Fibroblast of skin of left quadriceps (primary cell): ENCODE data around the gene TRIM41.
"Not testable (repeated sequence)": the region's sequence is repeated elsewhere in the genome, so short reads cannot be mapped to it uniquely, and the experiment has no call there.

Experiments
- DNase-seq, 2 experiments: peaks; one replicate each; pipeline ENCODE4 v3.0.0-alpha.2; 2013; ENCODE audit warnings: low read depth in 2 of 2

TRIM41 gene

GRCh38 chr5:181248277-181248676 lies 25.2 kb downstream of the TRIM41 start:
- no peak for DNase-seq

GRCh38 chr5:181255276-181255675 lies 32.2 kb downstream of the TRIM41 start:
- no peak for DNase-seq

DNA sequence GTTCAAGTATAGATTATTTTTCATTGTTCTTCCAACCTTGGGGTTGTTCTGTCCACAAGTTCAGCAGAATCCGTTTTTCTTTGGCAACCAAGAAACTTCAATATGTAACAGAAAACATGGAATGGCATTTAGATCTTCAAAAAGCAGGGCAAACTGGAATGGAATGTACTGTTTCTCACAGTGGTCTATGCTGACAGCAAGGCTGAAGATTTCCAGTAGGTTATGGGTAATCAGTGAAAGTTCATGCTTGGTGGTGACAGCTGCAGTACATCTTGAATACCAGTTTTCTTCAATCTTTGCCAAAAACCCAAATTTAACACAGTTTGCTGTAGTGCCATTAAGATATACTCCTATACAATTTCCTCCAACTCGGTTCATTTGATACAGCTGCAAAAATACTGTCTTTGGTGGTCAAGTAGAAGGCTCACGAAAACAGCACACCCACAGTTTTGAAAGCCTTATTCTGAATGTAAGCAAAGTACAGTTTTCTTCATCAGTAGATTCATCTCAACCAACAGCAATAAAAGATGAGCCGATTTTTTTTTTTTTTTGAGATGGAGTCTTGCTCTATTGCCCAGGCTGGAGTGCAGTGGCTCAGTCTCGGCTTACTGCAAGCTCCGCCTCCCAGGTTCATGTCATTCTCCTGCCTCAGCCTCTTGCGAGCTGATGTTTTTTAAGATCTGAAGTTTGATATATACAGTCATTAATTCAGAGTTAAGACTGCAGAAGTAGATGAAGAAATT lies 32.9 kb downstream of the TRIM41 start:
- DNase-seq, result no peak

- DNase-seq, result no peak
Measured at GRCh38 chr5:181258576-181258975, 35.5 kb downstream of the TRIM41 start.

DNA sequence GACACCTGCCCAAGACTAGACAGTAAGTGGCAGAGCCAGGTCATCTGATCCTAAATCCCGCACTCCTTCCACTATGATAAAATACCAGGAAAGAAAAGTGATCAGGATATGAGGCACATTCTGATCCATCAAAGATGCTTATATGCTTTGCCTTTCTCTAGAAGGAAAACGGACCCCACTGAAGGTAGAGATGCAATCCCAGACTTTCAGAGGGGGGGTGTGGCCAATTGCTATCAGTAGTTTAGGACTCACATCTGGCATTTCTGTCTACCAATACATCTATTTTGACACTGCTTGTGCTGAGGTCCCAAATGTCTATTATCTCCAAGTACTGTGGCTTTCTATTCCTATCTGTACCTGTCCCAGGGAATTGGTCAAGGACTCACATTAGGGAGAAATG lies 36.2 kb downstream of the TRIM41 start:
- DNase-seq, result no peak

GRCh38 chr5:181259974-181260719 lies 37.1 kb downstream of the TRIM41 start:
- no peak for DNase-seq

DNA sequence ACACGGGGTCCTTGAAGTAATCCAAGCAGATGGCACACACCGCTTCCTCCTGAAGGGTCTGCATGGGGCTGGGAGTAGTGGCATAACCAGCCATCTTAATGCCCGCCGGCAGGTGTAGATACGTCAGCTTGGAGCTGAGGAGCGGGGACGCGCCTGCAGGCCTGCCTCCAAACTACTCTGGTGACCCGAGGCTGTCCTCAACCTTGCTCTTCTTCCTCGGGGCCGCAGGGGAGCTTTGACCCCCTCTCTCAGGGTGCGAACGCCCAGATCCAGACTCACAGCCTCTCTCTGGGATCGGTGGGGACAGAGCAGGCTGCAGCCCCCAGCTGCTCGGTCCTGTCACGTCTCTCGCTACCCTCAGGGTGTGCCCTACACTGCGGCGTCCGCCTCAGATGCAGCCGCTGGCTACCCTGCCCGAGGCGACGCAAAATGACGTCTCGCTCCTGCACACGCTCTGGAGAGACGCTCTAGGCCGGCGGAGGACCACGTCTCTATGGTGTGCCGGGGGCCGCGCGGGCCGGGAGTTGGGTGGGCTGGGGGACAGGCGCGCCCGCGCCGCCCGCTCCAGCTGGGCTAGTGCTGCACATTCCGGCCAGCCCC lies 37.7 kb downstream of the TRIM41 start, which contains the start of gene TRIM52:
Gene TRIM52 (minus strand): TSS at position 424 of the 600 bp plus-strand sequence. CDS start 330 bp downstream, at position 94.
- peak; percentile 72 to 75 for DNase-seq

- peak; percentile 37 to 41 for DNase-seq
Measured at GRCh38 chr5:181261320-181262049, 38.4 kb downstream of the TRIM41 start.

DNA sequence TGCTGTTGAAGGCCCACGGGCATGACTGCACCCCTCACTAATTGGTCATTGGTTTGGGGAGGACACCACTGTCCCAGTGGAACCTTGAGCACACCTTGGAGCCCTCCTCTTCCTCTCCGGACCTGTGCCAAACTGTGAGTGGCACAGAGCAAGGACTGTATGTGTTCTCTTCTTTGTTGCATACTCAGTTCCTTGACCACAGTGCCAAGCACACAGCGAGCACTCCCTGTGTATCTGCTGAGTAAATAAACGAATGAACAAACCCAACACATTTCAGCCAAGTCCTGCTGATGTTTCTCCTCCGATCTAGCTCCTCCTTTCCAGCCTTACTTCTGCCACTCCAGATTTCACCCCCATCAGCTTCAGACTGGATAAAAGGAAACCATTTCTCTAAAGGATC lies 40.6 kb downstream of the TRIM41 start:
- DNase-seq, result no peak

DNA sequence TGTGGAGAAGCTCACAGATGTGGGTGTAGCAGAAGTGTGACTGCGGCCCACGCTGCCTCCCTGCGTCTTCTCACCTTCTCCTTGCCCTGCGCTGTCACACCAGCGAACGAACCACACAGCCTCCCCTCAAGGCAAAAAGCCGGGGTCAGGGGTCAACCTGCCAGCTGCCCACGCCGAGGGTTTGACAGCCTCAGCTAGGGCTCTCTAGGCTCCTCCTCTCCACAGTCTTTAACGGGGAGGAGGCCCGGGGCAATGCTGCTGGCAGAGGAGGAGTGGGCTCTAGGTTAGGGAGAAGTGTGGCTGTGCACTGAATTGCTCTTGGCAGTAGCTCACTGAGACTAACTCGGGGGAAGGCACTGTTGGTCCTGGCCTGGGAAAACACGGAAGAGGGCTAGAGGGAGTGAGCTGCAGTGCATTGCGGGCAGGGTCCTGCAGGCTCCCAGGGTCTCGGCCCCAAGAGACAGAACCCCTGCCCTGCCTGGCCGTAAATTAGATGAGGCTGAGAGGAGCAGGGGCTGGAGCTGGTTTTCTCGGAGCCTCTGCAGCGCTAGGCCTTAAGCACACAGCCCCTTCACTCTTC lies 42.1 kb downstream of the TRIM41 start:
- DNase-seq, result no peak

- DNase-seq, result not testable (repeated sequence)
Measured at GRCh38 chr5:181267291-181267904, 44.3 kb downstream of the TRIM41 start.

DNA sequence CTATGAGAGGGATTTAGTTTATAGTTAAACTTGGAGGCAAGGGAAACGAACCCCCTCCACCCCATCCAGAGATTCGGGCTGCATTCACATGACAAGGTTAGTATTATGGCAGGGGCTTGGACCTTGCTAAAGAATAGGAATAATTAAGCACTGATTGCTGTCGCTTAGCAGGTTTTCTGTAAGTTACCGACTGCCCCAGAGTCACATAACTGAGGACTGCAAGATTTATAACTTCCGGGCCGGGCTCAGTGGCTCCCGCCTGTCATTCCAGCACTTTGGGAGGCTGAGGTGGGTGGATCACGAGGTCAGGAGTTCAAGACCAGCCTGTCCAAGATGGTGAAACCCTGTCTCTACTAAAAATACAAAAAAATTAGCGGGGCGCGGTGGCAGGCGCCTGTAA lies 44.8 kb downstream of the TRIM41 start:
- DNase-seq, result not testable (repeated sequence)

GRCh38 chr5:181271081-181271480 lies 48.0 kb downstream of the TRIM41 start:
- DNase-seq, result no peak

DNA sequence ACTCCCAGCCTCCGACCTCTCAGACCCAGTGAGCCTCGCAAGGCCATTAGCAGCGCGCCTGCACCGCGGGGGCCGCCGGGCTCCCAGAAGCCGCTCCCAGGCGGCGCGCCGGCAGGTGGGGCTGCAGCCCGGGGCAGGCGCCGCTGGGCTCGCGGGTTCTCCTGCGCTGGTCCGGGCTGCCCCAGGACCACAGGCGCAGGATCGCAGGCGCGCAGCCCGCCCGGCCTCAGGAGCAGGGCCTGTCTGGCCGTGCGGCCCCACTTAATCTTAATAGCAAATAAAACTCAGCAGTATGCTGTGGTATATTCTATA lies 50.3 kb downstream of the TRIM41 start:
- not testable (repeated sequence) for DNase-seq

GRCh38 chr5:181280251-181280762 lies 57.2 kb downstream of the TRIM41 start:
- DNase-seq, result no peak

DNA sequence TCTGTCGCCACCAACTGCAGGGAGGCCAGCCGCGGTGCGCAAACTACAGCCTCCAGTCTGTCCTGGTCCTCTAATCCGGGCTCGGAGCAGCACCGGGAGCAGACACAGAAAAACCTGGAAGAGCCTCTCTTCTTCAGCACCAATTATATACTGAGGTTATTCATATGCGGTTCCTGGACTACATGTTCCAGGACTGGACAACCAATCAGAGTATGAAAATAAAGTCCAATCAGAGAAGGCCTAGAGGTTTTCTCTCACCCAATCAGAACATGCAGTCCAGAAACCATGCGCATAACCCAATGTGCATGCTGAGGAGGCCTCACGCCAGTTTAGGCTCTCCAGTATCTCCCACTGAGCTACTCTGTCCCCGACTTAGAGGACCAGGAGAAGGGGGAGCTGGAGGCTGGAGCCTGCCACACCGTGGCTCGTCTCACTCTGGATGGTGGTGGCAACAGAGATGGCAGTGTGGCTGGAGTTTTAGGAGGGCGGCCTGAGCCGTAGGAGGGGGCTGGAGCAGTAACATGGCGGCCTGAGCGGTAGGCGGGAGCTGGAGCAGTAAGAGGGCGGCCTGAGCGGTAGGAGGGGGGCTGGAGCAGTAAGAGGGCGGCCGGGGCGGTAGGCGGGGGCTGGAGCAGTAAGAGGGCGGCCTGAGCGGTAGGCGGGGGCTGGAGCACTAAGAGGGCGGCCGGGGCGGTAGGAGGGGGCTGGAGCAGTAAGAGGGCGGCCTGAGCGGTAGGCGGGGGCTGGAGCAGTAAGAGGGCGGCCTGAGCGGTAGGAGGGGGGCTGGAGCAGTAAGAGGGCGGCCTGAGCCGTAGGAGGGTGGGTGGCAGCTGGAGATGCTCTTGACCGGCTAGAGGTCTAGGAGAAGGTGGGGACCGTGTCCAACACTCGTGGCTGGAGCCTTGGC lies 58.2 kb downstream of the TRIM41 start:
- DNase-seq, result no peak

- DNase-seq, result no peak
Measured at GRCh38 chr5:181281984-181282316, 58.9 kb downstream of the TRIM41 start.

GRCh38 chr5:181282415-181282814 lies 59.3 kb downstream of the TRIM41 start:
- DNase-seq, result not testable (repeated sequence)

DNA sequence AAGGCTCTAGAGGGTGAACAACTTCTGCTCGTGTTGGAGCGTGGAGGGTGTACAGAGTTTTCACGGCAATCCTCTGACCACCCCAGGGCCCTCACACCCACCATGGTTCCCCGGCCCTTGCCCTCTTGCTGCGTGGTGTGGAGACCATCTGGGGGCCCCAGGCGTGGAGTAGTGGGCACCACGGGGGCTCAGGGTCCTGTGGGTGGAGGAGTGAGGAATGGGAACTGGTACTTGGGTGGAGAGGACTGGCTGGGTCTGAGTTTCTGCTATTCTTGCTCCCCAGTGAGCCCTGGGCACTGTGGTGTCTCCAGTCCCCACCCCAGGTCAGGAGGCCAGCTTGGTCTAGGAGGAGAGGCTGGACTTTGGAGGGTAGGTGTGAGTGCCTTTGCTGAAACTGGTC lies 59.8 kb downstream of the TRIM41 start:
- DNase-seq, result no peak

- DNase-seq, result no peak
Measured at GRCh38 chr5:181283347-181283746, 60.3 kb downstream of the TRIM41 start.
